CD14-positive monocyte (primary cell): ENCODE data around the gene MRPS11. TPM values are rescaled to one million over a fixed set of nuclear protein-coding genes. Genes with fewer than 3 reads are reported as not detected.
A peak's percentile ranks its signal among the peaks of the same experiment; 100 is the strongest.

Experiments used
- DNase-seq, 3 donors: peaks; one replicate each; pipeline ENCODE4 v3.0.0-alpha.2; 2011 to 2022
- H2AFZ ChIP-seq: 2 replicates; pipeline ENCODE4 v1.6.0; 2012; ENCODE audit warnings: mild to moderate bottlenecking, low read depth, low read length, inconsistent platforms; ENCODE audit not compliant: insufficient read depth, poor library complexity, severe bottlenecking
- H3K27ac ChIP-seq, 2 donors: 1 replicate in 1 of 2; 2 replicates in 1 of 2; pipeline ENCODE4 v1.5.1; 2012 to 2013; ENCODE audit warnings: low read length in 2 of 2, control low read depth in 1 of 2, inconsistent platforms in 1 of 2, low read depth in 1 of 2, mild to moderate bottlenecking in 1 of 2
- H3K27me3 ChIP-seq, 2 donors: one replicate each; pipeline versions ENCODE4 v1.6.0 to v1.6.1; 2011 to 2013; ENCODE audit warnings: low read length in 2 of 2; ENCODE audit not compliant: control insufficient read depth in 2 of 2, insufficient read depth in 2 of 2
- H3K36me3 ChIP-seq, 2 donors: replicated peaks in 1 of 2; 1 replicate in 1 of 2; 2 replicates in 1 of 2; pipeline versions ENCODE4 v1.5.1 to v1.6.1; 2012 to 2013; ENCODE audit warnings: low read length in 2 of 2, control low read depth in 1 of 2, inconsistent platforms in 1 of 2, mild to moderate bottlenecking in 1 of 2; ENCODE audit not compliant: insufficient read depth in 2 of 2, control insufficient read depth in 1 of 2
- H3K4me1 ChIP-seq, 2 donors: 1 replicate in 1 of 2; 2 replicates in 1 of 2; pipeline versions ENCODE4 v1.5.1 to v1.6.1; 2012 to 2013; ENCODE audit warnings: low read length in 2 of 2, control low read depth in 1 of 2, inconsistent platforms in 1 of 2, mild to moderate bottlenecking in 1 of 2, moderate library complexity in 1 of 2; ENCODE audit not compliant: insufficient read depth in 2 of 2, control insufficient read depth in 1 of 2
- H3K4me2 ChIP-seq: replicated peaks from 2 replicates; pipeline ENCODE3; 2012; ENCODE audit warnings: low read length, moderate library complexity, mild to moderate bottlenecking; ENCODE audit not compliant: poor library complexity, severe bottlenecking; ENCODE audit errors: extremely low read depth
- H3K4me3 ChIP-seq, 3 experiments: fragments of 200-600 bp in 1 of 3; sonication (generic) in 1 of 3; replicated peaks in 1 of 3; 1 replicate in 2 of 3; 2 replicates in 1 of 3; pipeline ENCODE4 v1.5.1; 2011 to 2013; ENCODE audit warnings: low read length in 3 of 3, mild to moderate bottlenecking in 3 of 3, control low read depth in 2 of 3, low read depth in 2 of 3, inconsistent platforms in 1 of 3, moderate library complexity in 1 of 3
- H3K79me2 ChIP-seq: 2 replicates; pipeline ENCODE4 v1.6.0; 2012; ENCODE audit warnings: mild to moderate bottlenecking, control low read depth, inconsistent platforms, low read length, moderate library complexity; ENCODE audit not compliant: insufficient read depth
- H3K9ac ChIP-seq: 2 replicates; pipeline ENCODE4 v1.6.0; 2017; ENCODE audit warnings: low read length, mild to moderate bottlenecking; ENCODE audit not compliant: insufficient read depth, poor library complexity, severe bottlenecking
- H3K9me3 ChIP-seq, 2 donors: replicated peaks in 1 of 2; 1 replicate in 1 of 2; 2 replicates in 1 of 2; pipeline versions ENCODE4 v1.5.1 to v1.6.1; 2012 to 2013; ENCODE audit warnings: low read length in 2 of 2, control low read depth in 1 of 2; ENCODE audit not compliant: control insufficient read depth in 1 of 2, insufficient read depth in 1 of 2
- H4K20me1 ChIP-seq: 2 replicates; pipeline ENCODE4 v1.6.0; 2012; ENCODE audit warnings: mild to moderate bottlenecking, low read length, control low read depth, moderate library complexity; ENCODE audit not compliant: insufficient read depth
- H3K27ac Mint-ChIP-seq, 7 donors: one replicate each; pipeline ENCODE4 v1.8.0; 2020; ENCODE audit warnings: mild to moderate bottlenecking in 7 of 7, mixed read lengths in 7 of 7, moderate library complexity in 6 of 7, inconsistent platforms in 2 of 7
- H3K27me3 Mint-ChIP-seq, 3 donors: one replicate each; pipeline ENCODE4 v1.8.0; 2021 to 2022; ENCODE audit warnings: low read depth in 3 of 3, mild to moderate bottlenecking in 3 of 3, mixed read lengths in 3 of 3, moderate library complexity in 3 of 3, inconsistent platforms in 1 of 3
- H3K36me3 Mint-ChIP-seq, 2 donors: one replicate each; pipeline ENCODE4 v1.8.0; 2020; ENCODE audit warnings: mixed read lengths in 2 of 2, inconsistent platforms in 1 of 2, mild to moderate bottlenecking in 1 of 2
- H3K4me1 Mint-ChIP-seq: one replicate; pipeline ENCODE4 v1.8.0; 2020; ENCODE audit warnings: mild to moderate bottlenecking, mixed read lengths
- H3K4me3 Mint-ChIP-seq, 2 donors: one replicate each; pipeline ENCODE4 v1.8.0; 2020; ENCODE audit warnings: mild to moderate bottlenecking in 2 of 2, mixed read lengths in 2 of 2, moderate library complexity in 1 of 2
- H3K9me3 Mint-ChIP-seq, 7 donors: one replicate each; pipeline ENCODE4 v1.8.0; 2020 to 2022; ENCODE audit warnings: mixed read lengths in 7 of 7, mild to moderate bottlenecking in 6 of 7, moderate library complexity in 6 of 7, inconsistent platforms in 2 of 7
- CTCF ChIP-seq: fragments of 200-600 bp; IDR thresholded peaks from one replicate; pipeline ENCODE4 v1.8.0; 2022; ENCODE audit warnings: antibody characterized with exemption, mild to moderate bottlenecking
- WGBS: methylation state at CpG from one replicate; pipeline ENCODE4 v1.1.5; 2013; ENCODE audit warnings: missing lambda C conversion rate; ENCODE audit not compliant: insufficient coverage; 5-methylcytosine and 5-hydroxymethylcytosine counted together
- intact Hi-C, 2 donors: fragments of 100-400 bp; cut with micrococcal nuclease; formaldehyde crosslinking; loops; one replicate each; pipeline versions ENCODE4 v1.15.0 to v1.15.1; 2023
- polyA plus RNA-seq, 3 donors: library from polyadenylated mRNA; depleted of rRNA in 1 of 3; unstranded in 2 of 3; stranded (reverse) in 1 of 3; fragments of 300-500 nt in 2 of 3; fragments of >200 nt in 1 of 3; fragmentation: Illumina TruSeq in 2 of 3; gene quantifications; 1 replicate in 2 of 3; 2 replicates in 1 of 3; pipeline ENCODE4 v1.2.3, GENCODE V29; 2012 to 2021

The MRPS11 gene
- polyA plus RNA-seq, 3 donors = 31.1 to 70.2 (median 65.2) TPM

GRCh38 chr15:88476635-88477060 lies 9.1 kb downstream of the MRPS11 start:
- Histone ChIP-seq H3K4me3 (no peak overlapping the region), H4K20me1 (no peaks in the 10 kb centered on the region), H3K4me2 (no peak overlapping the region), H3K9me3 (no peaks in the 10 kb centered on the region), H3K27me3 (no peaks in the 10 kb centered on the region), H3K4me1 (no peaks in the 10 kb centered on the region), H3K36me3 (peaks cover 56 to 87% of the 10 kb centered on the region in 2 donors), H2AFZ (no peak overlapping the region), H3K9ac (no peak overlapping the region), H3K79me2 (no peaks in the 10 kb centered on the region), H3K27ac (peak overlapping the region in 1 of 2 donors; percentile 31)
- no peak overlapping the region for H3K4me3 Mint-ChIP-seq
- DNase-seq = peak in 2 of 3 donors; percentile 2 to 9
- WGBS = 65% methylated on average over 4 of the region's 8 CpGs
- no peaks in the 10 kb centered on the region for H3K9me3 Mint-ChIP-seq
- no peaks in the 10 kb centered on the region for H3K27me3 Mint-ChIP-seq
- TF ChIP-seq CTCF = no peak
- H3K36me3 Mint-ChIP-seq = peaks cover 57 to 67% of the 10 kb centered on the region in 2 donors
- no peaks in the 10 kb centered on the region for H3K4me1 Mint-ChIP-seq
- peak overlapping the region in 1 of 7 donors; percentile 77 for H3K27ac Mint-ChIP-seq
- intact Hi-C loops = no loop called here

DNA sequence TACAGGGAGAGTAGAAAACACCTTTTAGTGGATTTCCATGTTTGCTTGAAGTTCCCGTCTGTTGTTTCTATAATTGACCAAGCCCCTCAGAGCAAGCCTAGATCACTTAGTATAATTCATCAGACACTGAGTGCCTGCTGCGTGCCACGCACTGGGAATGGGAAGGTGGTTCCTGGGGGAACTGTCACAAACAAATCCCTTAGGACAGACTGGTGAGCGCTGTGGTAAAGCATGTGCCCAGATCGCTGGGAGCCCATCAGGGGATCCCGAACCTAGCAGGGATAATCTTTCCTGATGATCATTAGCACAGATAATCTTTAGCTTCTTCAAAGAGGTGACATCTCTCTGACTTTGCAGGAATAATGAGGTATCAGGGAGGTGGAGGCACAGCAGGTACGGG lies 9.6 kb downstream of the MRPS11 start:
- H3K4me3 ChIP-seq = no peak overlapping the region
- no peaks in the 10 kb centered on the region for H3K4me1 ChIP-seq
- no peak overlapping the region for H2AFZ ChIP-seq
- intact Hi-C loops = no loop called here
- peaks cover 56 to 83% of the 10 kb centered on the region in 2 donors for H3K36me3 ChIP-seq
- Mint-ChIP-seq H3K4me1 (no peaks in the 10 kb centered on the region), H3K27me3 (peaks cover 0 to 1% (median 0%) of the 10 kb centered on the region in 3 donors), H3K36me3 (peaks cover 53 to 64% of the 10 kb centered on the region in 2 donors), H3K9me3 (no peaks in the 10 kb centered on the region), H3K27ac (no peak overlapping the region), H3K4me3 (no peak overlapping the region)
- no peaks in the 10 kb centered on the region for H3K9me3 ChIP-seq
- H3K27me3 ChIP-seq = no peaks in the 10 kb centered on the region
- no peak for DNase-seq
- no peaks in the 10 kb centered on the region for H3K79me2 ChIP-seq
- no peak overlapping the region for H3K9ac ChIP-seq
- H4K20me1 ChIP-seq = no peaks in the 10 kb centered on the region
- 92% methylated on average over 1 of the region's 7 CpGs for WGBS
- no peak for TF ChIP-seq CTCF
- no peak overlapping the region for H3K27ac ChIP-seq
- H3K4me2 ChIP-seq = no peak overlapping the region
